B cell (primary cell): ENCODE data around the gene PPP1R8.

Source experiments
- CTCF ChIP-seq: fragments of 200-600 bp; IDR thresholded peaks from one replicate; pipeline ENCODE4 v1.8.0; 2022; ENCODE audit warnings: antibody characterized with exemption, mild to moderate bottlenecking
- EZH2 ChIP-seq: IDR thresholded peaks from 2 replicates; pipeline ENCODE4 v1.6.1; 2012; ENCODE audit warnings: borderline replicate concordance, low read depth, mild to moderate bottlenecking, moderate library complexity, low read length; ENCODE audit not compliant: insufficient read depth, poor library complexity, severe bottlenecking

GRCh38 chr1:27835501-27835900, 4.9 kb downstream of the PPP1R8 start:
- TF ChIP-seq CTCF (no peak), EZH2 (no peak)
